ENCODE measurements around the gene ADAMTSL4. TPM values are rescaled to one million over a fixed set of nuclear protein-coding genes. Genes with fewer than 3 reads are reported as not detected.
"Not testable (repeated sequence)": the region's sequence is repeated elsewhere in the genome, so short reads cannot be mapped to it uniquely, and the experiment has no call there.

ADAMTSL4 gene
- total and polyA plus RNA-seq, 5 donors from 2014 or later: 0.12 to 0.22 TPM; not detected in 3

DNA sequence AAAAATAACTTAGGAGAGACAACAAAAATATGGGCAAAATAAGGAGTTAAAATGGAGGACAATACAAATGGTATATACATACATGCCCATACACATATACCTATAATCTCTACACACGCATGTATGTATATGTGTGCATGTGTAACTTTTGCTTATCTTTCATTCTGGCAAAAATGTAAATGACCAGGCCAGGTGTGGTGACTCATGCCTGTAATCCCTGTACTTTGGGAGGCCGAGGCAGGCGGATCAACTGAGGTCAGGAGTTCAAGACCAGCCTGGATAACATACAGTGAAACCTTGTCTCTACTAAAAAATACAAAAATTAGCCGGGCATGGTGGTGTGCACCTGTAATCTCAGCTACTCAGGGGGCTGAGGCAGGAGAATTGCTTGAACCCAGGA is 49.1 kb downstream of the ADAMTSL4 start:
- H3K4me1 ChIP-seq (ENCODE audit: control insufficient read depth, insufficient read depth, low read length, poor library complexity, severe bottlenecking); DNase-seq; H3K9me3 ChIP-seq (ENCODE audit: control insufficient read depth in 2 of 2, low read length in 2 of 2); H3K4me3 ChIP-seq (ENCODE audit: low read depth, low read length); H3K36me3 ChIP-seq (ENCODE audit: control insufficient read depth, insufficient read depth, low read length); H3K4me3 Mint-ChIP-seq; ATAC-seq (ENCODE audit: low read depth in 2 of 2); H3K27ac Mint-ChIP-seq; H3K9me3 Mint-ChIP-seq; H3K27ac ChIP-seq (ENCODE audit: insufficient read depth, low read length, poor library complexity, severe bottlenecking); H3K27me3 Mint-ChIP-seq; H3K27me3 ChIP-seq (ENCODE audit: control insufficient read depth, insufficient read depth, low read length): not testable (repeated sequence)
- Mint-ChIP-seq H3K4me1 (peaks cover 11 to 21% (median 14%) of the 10 kb centered on the region in 4 donors), H3K36me3 (peaks cover 17% of the 10 kb centered on the region)

DNA sequence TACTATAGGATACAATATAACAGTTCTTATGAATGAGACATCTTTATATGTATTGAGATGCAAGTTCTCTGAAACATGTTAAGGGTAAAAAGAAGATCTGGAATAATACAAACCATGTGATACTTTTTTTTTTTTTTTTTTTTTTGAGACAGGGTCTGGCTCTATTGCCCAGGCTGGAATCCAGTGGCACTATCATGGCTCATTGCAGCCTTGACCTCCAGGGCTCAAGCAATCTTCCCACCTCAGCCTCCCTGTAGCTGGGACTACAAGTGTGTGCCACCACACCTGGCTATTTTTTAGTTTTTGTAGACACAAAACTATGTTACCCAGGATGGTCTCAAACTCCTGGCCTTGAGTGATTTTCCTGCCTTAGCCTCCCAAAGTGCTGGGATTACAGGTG is 52.3 kb downstream of the ADAMTSL4 start:
- H3K4me1 ChIP-seq (ENCODE audit: control insufficient read depth, insufficient read depth, low read length, poor library complexity, severe bottlenecking): no peaks in the 10 kb centered on the region
- no peak overlapping the region for H3K4me3 Mint-ChIP-seq
- no peaks in the 10 kb centered on the region for H3K27me3 ChIP-seq (ENCODE audit: control insufficient read depth, insufficient read depth, low read length)
- no peaks in the 10 kb centered on the region for H3K9me3 Mint-ChIP-seq
- H3K27ac Mint-ChIP-seq: no peak overlapping the region
- no peak overlapping the region for H3K27ac ChIP-seq (ENCODE audit: insufficient read depth, low read length, poor library complexity, severe bottlenecking)
- H3K36me3 Mint-ChIP-seq: peaks cover 14% of the 10 kb centered on the region
- no peak overlapping the region for H3K4me3 ChIP-seq (ENCODE audit: low read depth, low read length)
- no peak for DNase-seq
- no peaks in the 10 kb centered on the region for H3K27me3 Mint-ChIP-seq
- H3K4me1 Mint-ChIP-seq: peaks cover 4 to 20% (median 10%) of the 10 kb centered on the region in 4 donors
- peaks cover 7% of the 10 kb centered on the region for H3K36me3 ChIP-seq (ENCODE audit: control insufficient read depth, insufficient read depth, low read length)
- no peaks in the 10 kb centered on the region for H3K9me3 ChIP-seq (ENCODE audit: control insufficient read depth in 2 of 2, low read length in 2 of 2)
- no peak for ATAC-seq (ENCODE audit: low read depth in 2 of 2)

DNA sequence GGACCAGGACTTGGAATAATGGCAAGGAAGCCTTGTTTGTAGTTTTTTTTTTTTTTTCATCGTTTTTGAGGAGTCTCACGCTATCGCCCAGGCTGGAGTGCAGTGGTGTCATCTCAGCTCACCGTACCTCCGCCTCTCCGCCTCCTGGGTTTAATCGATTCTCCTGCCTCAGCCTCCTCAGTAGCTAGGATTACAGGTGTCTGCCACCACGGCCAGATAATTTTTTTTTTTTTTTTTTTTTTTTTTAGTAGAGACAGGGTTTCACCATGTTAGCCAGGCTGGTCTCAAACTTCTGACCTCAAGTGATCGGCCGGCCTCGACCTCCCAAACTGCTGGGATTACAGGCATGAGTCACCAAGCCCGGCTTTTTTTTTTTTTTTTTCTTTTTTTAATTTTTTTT is 53.2 kb downstream of the ADAMTSL4 start:
- H3K9me3 ChIP-seq (ENCODE audit: control insufficient read depth in 2 of 2, low read length in 2 of 2): not testable (repeated sequence)

DNA sequence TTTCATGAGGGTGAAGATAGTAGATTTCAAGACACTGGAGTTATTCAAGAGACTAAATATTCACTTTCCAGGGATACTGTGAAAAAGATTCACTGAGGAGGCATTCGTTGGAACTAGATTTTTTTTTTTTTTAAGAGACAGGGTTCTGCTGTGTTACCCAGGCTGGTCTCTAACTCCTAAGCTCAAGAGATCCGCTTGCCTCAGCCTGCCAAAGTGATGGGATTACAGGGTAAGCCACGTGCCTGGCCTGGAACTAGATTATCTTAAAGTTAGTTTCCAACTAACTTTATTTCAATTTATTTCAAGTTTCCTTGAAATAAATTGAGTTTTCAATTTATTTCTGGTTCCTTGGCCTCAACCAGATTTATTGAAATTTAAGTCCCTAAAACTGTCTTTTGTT is 54.5 kb downstream of the ADAMTSL4 start:
- ATAC-seq (ENCODE audit: low read depth in 2 of 2) (no peak), DNase-seq (no peak)
- peak overlapping the region in 2 of 3 donors; percentile 26 to 90 for H3K27ac Mint-ChIP-seq
- Histone ChIP-seq H3K4me3 (ENCODE audit: low read depth, low read length) (no peak overlapping the region), H3K9me3 (ENCODE audit: control insufficient read depth in 2 of 2, low read length in 2 of 2) (no peaks in the 10 kb centered on the region), H3K27ac (ENCODE audit: insufficient read depth, low read length, poor library complexity, severe bottlenecking) (no peak overlapping the region), H3K27me3 (ENCODE audit: control insufficient read depth, insufficient read depth, low read length) (no peaks in the 10 kb centered on the region), H3K4me1 (ENCODE audit: control insufficient read depth, insufficient read depth, low read length, poor library complexity, severe bottlenecking) (no peaks in the 10 kb centered on the region), H3K36me3 (ENCODE audit: control insufficient read depth, insufficient read depth, low read length) (peaks cover 7% of the 10 kb centered on the region)
- H3K4me1 Mint-ChIP-seq: peaks cover 5 to 16% (median 9%) of the 10 kb centered on the region in 4 donors
- H3K9me3 Mint-ChIP-seq: no peaks in the 10 kb centered on the region
- peak overlapping the region in 1 of 4 donors; percentile 13 for H3K4me3 Mint-ChIP-seq
- H3K27me3 Mint-ChIP-seq: no peaks in the 10 kb centered on the region
- peaks cover 15% of the 10 kb centered on the region for H3K36me3 Mint-ChIP-seq

More for the DNA sequence above, 53.2 kb downstream of the ADAMTSL4 start:
- peaks cover 5 to 16% (median 9%) of the 10 kb centered on the region in 4 donors for H3K4me1 Mint-ChIP-seq
- H3K4me1 ChIP-seq (ENCODE audit: control insufficient read depth, insufficient read depth, low read length, poor library complexity, severe bottlenecking); H3K36me3 ChIP-seq (ENCODE audit: control insufficient read depth, insufficient read depth, low read length); H3K4me3 Mint-ChIP-seq; H3K4me3 ChIP-seq (ENCODE audit: low read depth, low read length); H3K9me3 Mint-ChIP-seq; DNase-seq; ATAC-seq (ENCODE audit: low read depth in 2 of 2); H3K27ac ChIP-seq (ENCODE audit: insufficient read depth, low read length, poor library complexity, severe bottlenecking); H3K27me3 ChIP-seq (ENCODE audit: control insufficient read depth, insufficient read depth, low read length); H3K27ac Mint-ChIP-seq; H3K27me3 Mint-ChIP-seq: not testable (repeated sequence)
- peaks cover 15% of the 10 kb centered on the region for H3K36me3 Mint-ChIP-seq

DNA sequence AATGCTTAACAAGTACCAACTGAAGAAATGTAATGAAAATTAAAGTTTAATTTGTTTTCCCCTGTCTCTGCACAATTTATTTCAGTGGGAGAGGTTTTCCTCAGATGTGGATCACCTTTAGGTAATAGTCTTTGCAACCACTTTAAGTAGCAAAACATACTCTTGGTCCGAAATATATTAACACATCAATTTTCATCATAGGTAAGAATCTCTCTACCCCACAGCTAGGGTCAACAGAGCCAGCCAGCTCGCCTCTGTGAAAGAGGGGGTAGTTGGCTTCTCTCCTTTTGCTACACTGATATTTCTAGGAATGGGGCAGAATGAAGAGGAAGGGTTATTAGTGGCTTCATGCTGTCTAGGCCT is 55.0 kb downstream of the ADAMTSL4 start:
- Mint-ChIP-seq H3K4me3 (no peak overlapping the region), H3K4me1 (peaks cover 5 to 16% (median 9%) of the 10 kb centered on the region in 4 donors), H3K27ac (peak overlapping the region in 2 of 3 donors; percentile 49 to 90), H3K27me3 (no peaks in the 10 kb centered on the region), H3K9me3 (no peaks in the 10 kb centered on the region), H3K36me3 (peaks cover 15% of the 10 kb centered on the region)
- Histone ChIP-seq H3K9me3 (ENCODE audit: control insufficient read depth in 2 of 2, low read length in 2 of 2) (no peaks in the 10 kb centered on the region), H3K27ac (ENCODE audit: insufficient read depth, low read length, poor library complexity, severe bottlenecking) (no peak overlapping the region), H3K4me3 (ENCODE audit: low read depth, low read length) (no peak overlapping the region), H3K27me3 (ENCODE audit: control insufficient read depth, insufficient read depth, low read length) (no peaks in the 10 kb centered on the region), H3K36me3 (ENCODE audit: control insufficient read depth, insufficient read depth, low read length) (peaks cover 7% of the 10 kb centered on the region), H3K4me1 (ENCODE audit: control insufficient read depth, insufficient read depth, low read length, poor library complexity, severe bottlenecking) (no peaks in the 10 kb centered on the region)
- DNase-seq: no peak
- no peak for ATAC-seq (ENCODE audit: low read depth in 2 of 2)

DNA sequence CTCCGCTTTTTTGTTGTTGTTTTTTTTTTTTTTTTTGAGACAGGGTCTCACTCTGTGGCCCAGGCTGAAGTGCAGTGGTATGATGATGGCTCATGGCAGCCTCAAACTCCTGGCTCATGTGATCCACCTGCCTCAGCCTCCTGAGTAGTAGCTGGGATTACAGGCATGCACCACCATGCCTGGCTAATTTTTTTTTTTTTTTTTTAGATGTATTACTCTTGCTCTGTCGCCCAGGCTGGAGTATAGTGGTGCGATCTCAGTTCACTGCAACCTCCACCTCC is 56.2 kb downstream of the ADAMTSL4 start:
- not testable (repeated sequence) for H3K9me3 ChIP-seq (ENCODE audit: control insufficient read depth in 2 of 2, low read length in 2 of 2); H3K36me3 ChIP-seq (ENCODE audit: control insufficient read depth, insufficient read depth, low read length); H3K9me3 Mint-ChIP-seq; H3K4me1 ChIP-seq (ENCODE audit: control insufficient read depth, insufficient read depth, low read length, poor library complexity, severe bottlenecking); H3K27ac ChIP-seq (ENCODE audit: insufficient read depth, low read length, poor library complexity, severe bottlenecking); ATAC-seq (ENCODE audit: low read depth in 2 of 2); H3K27me3 ChIP-seq (ENCODE audit: control insufficient read depth, insufficient read depth, low read length); H3K4me3 ChIP-seq (ENCODE audit: low read depth, low read length); DNase-seq; H3K4me3 Mint-ChIP-seq; H3K27me3 Mint-ChIP-seq
- Mint-ChIP-seq H3K36me3 (peaks cover 11% of the 10 kb centered on the region), H3K4me1 (peaks cover 5 to 16% (median 11%) of the 10 kb centered on the region in 4 donors), H3K27ac (peak overlapping the region in 1 of 3 donors; percentile 49)

DNA sequence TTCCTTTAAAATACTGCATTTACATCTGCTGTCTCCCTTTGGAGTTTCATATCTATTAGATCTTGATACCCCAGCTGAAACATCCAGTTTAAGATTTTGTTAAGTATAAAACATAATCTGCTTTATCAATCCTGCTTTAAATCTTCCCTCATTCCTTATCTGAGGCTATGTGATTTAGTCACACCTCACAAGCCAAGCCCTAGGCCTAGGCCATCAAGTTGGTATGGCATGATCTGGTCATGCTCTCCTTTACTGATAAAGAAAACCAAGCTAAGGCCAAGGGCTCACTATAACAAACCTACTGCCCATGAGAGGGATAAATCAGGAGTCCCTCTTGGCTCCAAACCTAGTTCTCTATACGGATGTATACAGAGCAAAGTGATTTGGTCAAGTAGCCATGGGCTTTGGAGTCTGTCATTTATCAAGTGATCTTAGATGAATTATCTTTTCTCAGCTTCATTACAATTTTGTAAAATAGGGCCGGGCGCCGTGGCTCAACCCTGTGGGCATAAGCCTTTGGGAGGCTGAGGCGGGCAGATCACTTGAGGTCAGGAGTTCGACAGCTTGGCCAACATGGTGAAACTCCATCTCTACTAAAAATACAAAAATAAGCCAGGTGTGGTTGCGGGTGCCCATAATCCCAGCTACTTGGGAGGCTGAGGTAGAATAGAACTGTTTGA is 57.4 kb downstream of the ADAMTSL4 start:
- no peaks in the 10 kb centered on the region for H3K9me3 ChIP-seq (ENCODE audit: control insufficient read depth in 2 of 2, low read length in 2 of 2)
- H3K27ac Mint-ChIP-seq: peak overlapping the region in 1 of 3 donors; percentile 52
- H3K36me3 Mint-ChIP-seq: peaks cover 17% of the 10 kb centered on the region
- no peaks in the 10 kb centered on the region for H3K27me3 Mint-ChIP-seq
- H3K27me3 ChIP-seq (ENCODE audit: control insufficient read depth, insufficient read depth, low read length): no peaks in the 10 kb centered on the region
- no peaks in the 10 kb centered on the region for H3K9me3 Mint-ChIP-seq
- peaks cover 11% of the 10 kb centered on the region for H3K4me1 ChIP-seq (ENCODE audit: control insufficient read depth, insufficient read depth, low read length, poor library complexity, severe bottlenecking)
- H3K4me3 ChIP-seq (ENCODE audit: low read depth, low read length): no peak overlapping the region
- no peak for DNase-seq
- H3K36me3 ChIP-seq (ENCODE audit: control insufficient read depth, insufficient read depth, low read length): no peaks in the 10 kb centered on the region
- ATAC-seq (ENCODE audit: low read depth in 2 of 2): no peak
- no peak overlapping the region for H3K27ac ChIP-seq (ENCODE audit: insufficient read depth, low read length, poor library complexity, severe bottlenecking)
- no peak overlapping the region for H3K4me3 Mint-ChIP-seq
- peaks cover 5 to 23% (median 17%) of the 10 kb centered on the region in 4 donors for H3K4me1 Mint-ChIP-seq

DNA sequence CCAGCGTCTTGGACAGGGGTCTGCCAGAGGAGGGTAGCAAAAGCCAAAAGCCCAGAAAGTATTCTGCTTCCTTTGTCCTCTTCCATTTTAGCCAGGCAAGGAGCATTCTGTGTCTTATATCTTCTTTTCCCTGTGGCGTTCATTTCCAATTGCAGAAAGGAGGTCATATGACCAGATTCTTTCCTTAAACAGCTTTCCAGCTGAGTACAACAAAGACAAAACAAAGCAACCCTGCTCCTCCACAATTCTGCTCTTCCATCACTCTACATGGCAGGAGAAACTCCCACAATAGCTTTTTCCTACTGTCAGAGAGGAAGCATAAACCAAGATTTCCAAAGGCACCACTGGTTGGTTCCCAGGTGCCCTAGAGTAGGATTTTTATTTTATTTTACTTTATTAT is 60.5 kb downstream of the ADAMTSL4 start:
- Mint-ChIP-seq H3K4me1 (peaks cover 16 to 42% (median 34%) of the 10 kb centered on the region in 4 donors), H3K27ac (peak overlapping the region; percentile 41 to 89 (median 73)), H3K36me3 (peaks cover 15% of the 10 kb centered on the region), H3K4me3 (no peak overlapping the region), H3K27me3 (peaks cover 5% of the 10 kb centered on the region), H3K9me3 (no peaks in the 10 kb centered on the region)
- H3K27ac ChIP-seq (ENCODE audit: insufficient read depth, low read length, poor library complexity, severe bottlenecking): peak overlapping the region; percentile 23
- H3K9me3 ChIP-seq (ENCODE audit: control insufficient read depth in 2 of 2, low read length in 2 of 2): no peaks in the 10 kb centered on the region
- DNase-seq: no peak
- no peaks in the 10 kb centered on the region for H3K27me3 ChIP-seq (ENCODE audit: control insufficient read depth, insufficient read depth, low read length)
- no peak overlapping the region for H3K4me3 ChIP-seq (ENCODE audit: low read depth, low read length)
- H3K4me1 ChIP-seq (ENCODE audit: control insufficient read depth, insufficient read depth, low read length, poor library complexity, severe bottlenecking): peaks cover 37% of the 10 kb centered on the region
- no peaks in the 10 kb centered on the region for H3K36me3 ChIP-seq (ENCODE audit: control insufficient read depth, insufficient read depth, low read length)
- no peak for ATAC-seq (ENCODE audit: low read depth in 2 of 2)

Measured in CD4-positive, CD25-positive, alpha-beta regulatory T cell (primary cell).